Stomach (tissue), 4 donors: ENCODE data around the gene DSG4.

Source experiments
- CTCF ChIP-seq, 7 experiments: fragments of 450-650 bp in 4 of 7; fragments of 200-600 bp in 3 of 7; sonication (generic) in 3 of 7; IDR thresholded peaks; one replicate each; pipeline ENCODE4 v1.5.1; 2016 to 2019; ENCODE audit warnings: antibody characterized with exemption in 7 of 7, control low read depth in 2 of 7, mild to moderate bottlenecking in 1 of 7
- EP300 ChIP-seq: sonication (generic); formaldehyde crosslinking; IDR thresholded peaks from one replicate; pipeline ENCODE4 v1.6.1; 2017; ENCODE audit warnings: antibody characterized with exemption

DNA sequence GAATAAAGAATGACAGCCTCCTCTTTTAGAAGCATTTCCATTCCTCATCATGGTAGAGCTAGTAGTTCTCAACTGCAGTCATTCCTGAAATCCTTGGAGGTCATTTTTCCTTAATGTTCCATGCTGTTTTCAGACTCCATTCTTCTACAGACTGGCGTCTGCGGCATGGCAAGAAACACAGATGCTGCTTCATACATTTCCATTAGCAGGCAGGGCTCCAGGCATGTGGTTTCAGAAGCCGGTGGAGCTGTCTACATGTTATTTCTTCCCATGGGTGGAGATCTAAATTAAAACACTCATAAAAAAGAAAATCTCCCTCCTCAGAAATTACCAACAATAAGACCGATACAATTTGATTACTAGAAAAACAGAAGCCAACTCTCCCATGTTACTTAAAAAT, 64.9 kb downstream of the DSG4 start:
- TF ChIP-seq EP300 (no peak), CTCF (IDR thresholded peaks at IDR 0.05) (no peak)
